Smooth muscle cell (in vitro differentiated cells): ENCODE results near the gene B3GNT4. TPM values are rescaled to one million over a fixed set of nuclear protein-coding genes. Genes with fewer than 3 reads are reported as not detected.

Source experiments
- DNase-seq: peaks from one replicate; lab custom pipeline; 2025; ENCODE audit not compliant: unreplicated experiment; lab: John Stamatoyannopoulos, UW
- H2AFZ ChIP-seq: fragments of 200-600 bp; sonication (generic); 2 replicates; pipeline ENCODE4 v1.6.0; 2016; ENCODE audit warnings: antibody characterized with exemption, low read depth, mild to moderate bottlenecking
- H3F3A ChIP-seq: fragments of 200-600 bp; sonication (generic); 2 replicates; pipeline ENCODE4 v1.6.0; 2017; ENCODE audit warnings: antibody characterized with exemption, low read depth
- H3K27ac ChIP-seq: fragments of 200-600 bp; sonication (generic); 2 replicates; pipeline ENCODE4 v1.5.1; 2016; ENCODE audit warnings: low read depth, mild to moderate bottlenecking
- H3K27me3 ChIP-seq: fragments of 200-600 bp; sonication (generic); 2 replicates; pipeline ENCODE4 v1.6.1; 2016; ENCODE audit warnings: low read depth, mild to moderate bottlenecking
- H3K36me3 ChIP-seq: fragments of 200-600 bp; sonication (generic); 2 replicates; pipeline ENCODE4 v1.5.1; 2016; ENCODE audit warnings: low read depth
- H3K4me1 ChIP-seq: fragments of 200-600 bp; sonication (generic); 2 replicates; pipeline ENCODE4 v1.5.1; 2016; ENCODE audit warnings: low read depth
- H3K4me2 ChIP-seq: fragments of 200-600 bp; sonication (generic); 2 replicates; pipeline ENCODE4 v1.6.0; 2016; ENCODE audit warnings: mild to moderate bottlenecking
- H3K4me3 ChIP-seq: fragments of 200-600 bp; sonication (generic); 2 replicates; pipeline ENCODE4 v1.5.1; 2016; ENCODE audit warnings: mild to moderate bottlenecking
- H3K79me2 ChIP-seq: fragments of 200-600 bp; sonication (generic); 2 replicates; pipeline ENCODE4 v1.6.0; 2016; ENCODE audit warnings: low read depth, mild to moderate bottlenecking
- H3K9ac ChIP-seq: fragments of 200-600 bp; sonication (generic); 2 replicates; pipeline ENCODE4 v1.6.0; 2016; ENCODE audit warnings: low read depth
- H3K9me3 ChIP-seq: fragments of 200-600 bp; sonication (generic); replicated peaks from 2 replicates; pipeline ENCODE4 v1.5.1; 2016; ENCODE audit warnings: low read depth
- H4K20me1 ChIP-seq: fragments of 200-600 bp; sonication (generic); 2 replicates; pipeline ENCODE4 v1.6.0; 2016; ENCODE audit warnings: low read depth
- WGBS: methylation state at CpG from one replicate; pipeline ENCODE4 v1.1.7; 2016; ENCODE audit warnings: low lambda C conversion rate; 5-methylcytosine and 5-hydroxymethylcytosine counted together
- polyA plus RNA-seq: library from polyadenylated mRNA; unstranded; fragments of >200 nt; fragmentation: Nextera tagmentation; extraction: Ambion mirVana; gene quantifications from 2 replicates; pipeline ENCODE4 v1.2.1, GENCODE V29; 2016
- total RNA-seq: library from RNA; depleted of rRNA; stranded (reverse); fragments of >200 nt; gene quantifications from 2 replicates; pipeline ENCODE4 v1.2.3, GENCODE V29; 2014
- TF ChIP-seq, protein P1 (sequence below): fragments of 200-600 bp; sonication (generic); IDR thresholded peaks from 2 replicates; pipeline ENCODE4 v1.5.1; 2017; ENCODE audit warnings: borderline replicate concordance, mild to moderate bottlenecking, antibody characterized with exemption; ENCODE audit not compliant: insufficient read depth, poor library complexity, severe bottlenecking

The B3GNT4 gene
- total and polyA plus RNA-seq, 2 experiments from 2014 or later: 0.93 TPM; not detected in 1

DNA sequence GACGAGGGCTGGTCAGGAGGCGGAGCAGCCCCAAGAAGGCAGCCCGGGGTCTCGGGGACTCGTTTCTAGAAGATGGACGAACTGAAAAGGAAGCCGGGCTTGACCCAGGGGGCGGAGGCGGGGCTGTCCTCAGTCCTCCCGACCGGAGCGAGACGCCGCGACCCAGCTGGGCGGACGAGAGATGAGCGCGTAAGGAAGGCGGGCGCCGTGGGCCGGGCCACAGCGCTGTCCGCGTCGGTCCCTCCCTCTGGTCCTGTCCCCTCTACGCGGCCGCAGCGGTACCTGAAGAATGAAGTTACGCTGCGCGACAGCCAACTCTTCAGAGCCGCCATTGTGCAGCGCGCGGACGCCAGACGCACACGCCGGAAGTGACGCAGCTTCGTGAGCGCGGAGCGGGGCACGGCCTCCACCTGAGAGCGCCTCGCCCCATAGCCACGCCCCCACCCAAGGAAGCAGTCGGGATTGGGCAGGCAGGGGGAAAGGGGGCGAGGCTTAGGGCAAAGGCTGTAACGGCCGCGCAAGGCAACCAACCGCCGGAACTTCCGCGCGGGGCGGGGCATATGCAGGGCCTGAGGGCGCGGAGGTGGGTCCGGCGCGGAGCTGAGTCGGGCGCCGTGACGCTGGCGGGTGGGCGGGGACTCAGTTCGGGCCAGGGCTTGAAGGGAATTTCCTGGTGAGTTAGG is 22.3 kb downstream of the B3GNT4 start, which contains the start of gene DIABLO:
Gene DIABLO, minus strand, starts transcription at position 370 of the 683 bp plus-strand sequence. Its CDS starts 38 bp downstream, at position 332.
- H3K4me1 ChIP-seq: peaks cover 16% of the 10 kb centered on the region
- peak within 1 kb of the TSS; percentile 95 for H3K9ac ChIP-seq
- WGBS: 1% methylated on average over 58 of the region's 74 CpGs
- no peaks in the 10 kb centered on the region for H3K27me3 ChIP-seq
- H3K4me3 ChIP-seq: peak within 1 kb of the TSS; percentile 85
- TF ChIP-seq, protein P1, sequence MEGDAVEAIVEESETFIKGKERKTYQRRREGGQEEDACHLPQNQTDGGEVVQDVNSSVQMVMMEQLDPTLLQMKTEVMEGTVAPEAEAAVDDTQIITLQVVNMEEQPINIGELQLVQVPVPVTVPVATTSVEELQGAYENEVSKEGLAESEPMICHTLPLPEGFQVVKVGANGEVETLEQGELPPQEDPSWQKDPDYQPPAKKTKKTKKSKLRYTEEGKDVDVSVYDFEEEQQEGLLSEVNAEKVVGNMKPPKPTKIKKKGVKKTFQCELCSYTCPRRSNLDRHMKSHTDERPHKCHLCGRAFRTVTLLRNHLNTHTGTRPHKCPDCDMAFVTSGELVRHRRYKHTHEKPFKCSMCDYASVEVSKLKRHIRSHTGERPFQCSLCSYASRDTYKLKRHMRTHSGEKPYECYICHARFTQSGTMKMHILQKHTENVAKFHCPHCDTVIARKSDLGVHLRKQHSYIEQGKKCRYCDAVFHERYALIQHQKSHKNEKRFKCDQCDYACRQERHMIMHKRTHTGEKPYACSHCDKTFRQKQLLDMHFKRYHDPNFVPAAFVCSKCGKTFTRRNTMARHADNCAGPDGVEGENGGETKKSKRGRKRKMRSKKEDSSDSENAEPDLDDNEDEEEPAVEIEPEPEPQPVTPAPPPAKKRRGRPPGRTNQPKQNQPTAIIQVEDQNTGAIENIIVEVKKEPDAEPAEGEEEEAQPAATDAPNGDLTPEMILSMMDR: no peak
- peaks cover 45% of the 10 kb centered on the region for H3K79me2 ChIP-seq
- H3F3A ChIP-seq: peaks cover 7% of the 10 kb centered on the region
- peaks cover 47% of the 10 kb centered on the region for H4K20me1 ChIP-seq
- peak; percentile 98 for DNase-seq
- peak within 1 kb of the TSS; percentile 97 for H3K27ac ChIP-seq
- no peaks in the 10 kb centered on the region for H3K9me3 ChIP-seq
- peak within 1 kb of the TSS; percentile 88 for H3K4me2 ChIP-seq
- H2AFZ ChIP-seq: peak within 1 kb of the TSS; percentile 95
- H3K36me3 ChIP-seq: peaks cover 2% of the 10 kb centered on the region

GRCh38 chr12:122226366-122227125 is 23.0 kb downstream of the B3GNT4 start:
- Histone ChIP-seq H3K36me3 (peaks cover 3% of the 10 kb centered on the region), H3K79me2 (peaks cover 38% of the 10 kb centered on the region), H3K27ac (no peak overlapping the region), H3K9me3 (no peaks in the 10 kb centered on the region), H3K4me1 (peaks cover 16% of the 10 kb centered on the region), H4K20me1 (peaks cover 40% of the 10 kb centered on the region), H3K4me3 (peak overlapping the region; percentile 25), H3F3A (peaks cover 7% of the 10 kb centered on the region), H3K4me2 (peak overlapping the region; percentile 83), H3K27me3 (no peaks in the 10 kb centered on the region), H3K9ac (no peak overlapping the region), H2AFZ (no peak overlapping the region)
- 24% methylated on average over 33 of the region's 55 CpGs for WGBS
- TF ChIP-seq, protein P1: no peak
- no peak for DNase-seq

GRCh38 chr12:122227341-122227740 is 23.8 kb downstream of the B3GNT4 start:
- Histone ChIP-seq H4K20me1 (peaks cover 32% of the 10 kb centered on the region), H3F3A (peaks cover 7% of the 10 kb centered on the region), H3K9ac (no peak overlapping the region), H3K27ac (no peak overlapping the region), H3K79me2 (peaks cover 31% of the 10 kb centered on the region), H3K4me2 (no peak overlapping the region), H3K4me3 (no peak overlapping the region), H3K27me3 (no peaks in the 10 kb centered on the region), H2AFZ (no peak overlapping the region), H3K9me3 (no peaks in the 10 kb centered on the region), H3K4me1 (peaks cover 16% of the 10 kb centered on the region), H3K36me3 (peaks cover 6% of the 10 kb centered on the region)
- DNase-seq: no peak
- TF ChIP-seq, protein P1: no peak
- WGBS: 94% methylated on average over 17 of the region's 17 CpGs
